ENCODE results near the gene CETN1.

CETN1 gene

DNA sequence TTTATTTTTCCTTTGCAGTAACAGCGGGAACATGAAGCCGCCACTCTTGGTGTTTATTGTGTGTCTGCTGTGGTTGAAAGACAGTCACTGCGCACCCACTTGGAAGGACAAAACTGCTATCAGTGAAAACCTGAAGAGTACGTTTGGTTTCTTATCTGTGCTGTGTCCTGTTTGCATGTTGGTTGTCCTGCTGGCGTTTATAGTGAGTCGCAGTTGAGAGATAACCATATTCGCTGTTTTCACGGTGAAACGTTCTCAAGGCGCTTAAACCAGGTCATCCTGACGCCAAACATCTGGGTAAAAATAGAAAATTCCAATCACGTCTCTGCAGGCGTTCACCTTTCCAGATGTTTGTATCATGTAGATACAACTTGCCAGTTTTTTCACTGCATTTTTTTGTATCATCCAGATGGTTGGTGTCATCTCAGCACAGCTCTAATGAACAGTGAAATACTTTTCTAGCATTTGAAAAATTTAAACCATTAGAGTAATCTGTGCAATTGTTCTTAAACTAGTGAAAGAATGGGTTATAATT lies 37.9 kb downstream of the CETN1 start:
- in situ Hi-C loops (cut with MboI; ENCODE audit: low pct_unique_long_range_greater_than_20kb, low sequenced_read_pairs): no loop called here
- DNase-seq: no peak

DNA sequence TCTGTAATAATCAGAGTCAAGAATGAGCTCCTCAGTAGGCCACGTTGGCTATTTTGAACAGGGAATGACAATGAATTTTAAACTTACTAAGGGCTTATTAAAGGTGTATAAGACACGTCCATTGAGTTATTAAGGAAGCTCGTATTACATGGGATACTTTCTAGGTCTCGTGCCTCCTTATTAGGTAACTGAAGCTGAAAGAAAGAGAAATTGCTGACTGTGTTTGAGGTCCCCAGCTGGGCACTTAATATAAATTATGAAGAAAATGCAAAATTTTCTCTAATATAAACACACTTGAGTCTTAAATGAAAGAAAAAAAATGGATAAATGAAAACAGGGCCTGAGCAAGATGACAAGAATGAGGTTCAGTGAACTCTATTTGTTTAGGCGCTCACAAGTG lies 38.4 kb downstream of the CETN1 start:
- in situ Hi-C loops (cut with MboI; ENCODE audit: low pct_unique_long_range_greater_than_20kb, low sequenced_read_pairs): no loop called here
- DNase-seq: no peak

DNA sequence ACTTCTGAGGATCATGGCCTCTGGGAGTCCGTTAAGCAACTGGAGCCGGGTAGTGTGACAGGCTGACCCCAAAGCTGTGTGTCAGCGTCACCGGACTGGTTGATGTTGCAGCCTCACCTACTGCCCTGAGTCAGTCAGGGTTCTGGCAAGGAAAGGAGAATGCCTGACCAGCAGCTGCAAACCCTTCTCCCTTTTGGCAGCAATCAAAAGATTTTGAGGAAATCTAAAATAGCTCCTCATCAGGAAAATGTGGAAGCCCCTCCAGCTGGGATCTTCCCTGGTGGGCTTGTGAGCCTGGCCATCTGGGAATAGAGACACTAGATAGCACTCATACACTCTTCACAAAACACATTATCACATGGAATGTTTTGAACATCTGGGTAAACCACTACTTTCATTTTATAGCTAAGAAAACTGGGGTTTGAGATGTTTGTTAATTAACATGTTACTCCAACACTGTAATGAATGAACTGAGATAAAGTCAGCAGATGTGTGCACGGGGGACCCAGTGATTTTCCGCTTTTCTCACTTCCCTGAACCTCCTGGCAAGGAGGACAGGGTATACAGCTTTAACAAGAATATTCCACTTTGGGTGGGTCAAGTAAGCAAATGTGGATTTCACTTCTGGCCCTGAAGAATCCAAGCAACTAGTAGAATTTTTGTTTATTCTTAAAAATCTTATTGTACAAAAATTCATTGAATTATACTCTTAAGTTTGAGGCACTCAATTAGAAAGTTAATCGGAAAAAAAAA lies 41.3 kb downstream of the CETN1 start:
- in situ Hi-C loops (cut with MboI; ENCODE audit: low pct_unique_long_range_greater_than_20kb, low sequenced_read_pairs): no loop called here
- no peak for DNase-seq

DNA sequence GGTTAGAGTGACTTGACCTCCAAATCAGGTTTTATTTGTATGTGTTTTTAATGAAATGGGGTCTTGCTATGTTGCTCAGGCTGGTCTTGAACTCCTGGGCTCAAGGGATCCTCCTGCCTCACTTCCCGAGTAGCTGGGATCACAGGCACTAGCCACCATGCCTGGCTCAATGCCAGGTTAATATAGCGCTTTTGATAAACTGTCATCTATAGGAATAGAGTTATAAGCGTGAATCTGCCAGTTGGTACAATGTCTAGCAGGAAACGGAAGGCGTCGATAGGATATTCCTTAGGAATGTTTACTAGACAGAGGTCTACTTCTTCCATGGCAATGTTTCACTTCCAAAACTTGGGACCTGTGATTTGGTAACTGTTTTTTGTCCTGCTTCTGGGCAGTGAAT lies 42.1 kb downstream of the CETN1 start:
- DNase-seq: no peak
- in situ Hi-C loops (cut with MboI; ENCODE audit: low pct_unique_long_range_greater_than_20kb, low sequenced_read_pairs): no loop called here

DNA sequence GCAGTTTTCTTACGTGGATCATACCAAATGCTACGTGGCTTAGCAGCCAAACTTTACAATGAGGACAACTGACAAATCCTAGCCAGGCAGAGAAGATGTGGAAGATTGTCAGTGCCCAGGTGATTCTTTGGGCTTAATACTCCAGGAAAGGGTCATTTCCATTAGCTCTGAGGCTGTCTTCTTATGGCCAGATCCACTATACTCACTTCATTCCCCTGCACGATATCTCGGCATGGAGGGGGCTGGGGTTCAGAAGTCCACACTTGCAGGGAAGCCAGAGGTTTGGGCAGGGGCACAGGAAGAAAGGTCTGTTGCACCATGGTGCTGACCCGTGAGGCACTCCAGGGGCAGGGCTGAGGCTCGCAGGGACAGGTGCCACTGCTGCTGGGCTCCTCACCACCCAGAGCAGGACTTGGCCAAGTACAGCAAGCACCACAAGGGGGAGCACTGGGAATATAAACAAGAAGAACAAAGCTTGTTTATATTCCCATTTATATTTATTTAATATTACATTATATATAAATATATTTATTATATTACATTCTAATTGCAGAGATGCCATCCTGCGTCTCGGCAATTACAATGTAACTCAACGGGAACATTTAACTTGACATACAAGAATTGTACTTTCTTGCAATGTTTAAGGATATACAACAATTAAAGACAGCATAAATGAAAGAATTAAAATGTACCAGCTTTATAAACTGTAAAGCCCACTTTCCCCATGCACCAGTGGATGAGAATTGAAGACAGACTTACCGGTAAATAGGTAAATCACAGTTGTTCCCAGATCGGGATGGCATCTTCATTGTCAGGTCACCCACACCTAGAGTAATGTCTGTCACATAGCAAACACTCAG lies 43.8 kb downstream of the CETN1 start:
- peak; percentile 50 for DNase-seq
- in situ Hi-C loops (cut with MboI; ENCODE audit: low pct_unique_long_range_greater_than_20kb, low sequenced_read_pairs): no loop called here

DNA sequence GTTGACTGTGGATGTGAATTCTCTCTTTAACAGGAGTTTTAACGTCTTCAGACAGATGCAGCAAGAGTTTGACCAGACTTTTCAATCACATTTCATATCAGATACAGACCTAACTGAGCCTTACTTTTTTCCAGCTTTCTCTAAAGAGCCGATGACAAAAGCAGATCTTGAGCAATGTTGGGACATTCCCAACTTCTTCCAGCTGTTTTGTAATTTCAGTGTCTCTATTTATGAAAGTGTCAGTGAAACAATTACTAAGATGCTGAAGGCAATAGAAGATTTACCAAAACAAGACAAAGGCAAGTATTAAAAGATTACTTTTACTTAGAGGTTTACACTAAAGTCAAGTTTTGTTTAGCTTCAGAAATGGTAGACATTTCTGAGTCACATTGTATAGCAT lies 47.1 kb downstream of the CETN1 start:
- no peak for DNase-seq
- in situ Hi-C loops (cut with MboI; ENCODE audit: low pct_unique_long_range_greater_than_20kb, low sequenced_read_pairs): no loop called here

DNA sequence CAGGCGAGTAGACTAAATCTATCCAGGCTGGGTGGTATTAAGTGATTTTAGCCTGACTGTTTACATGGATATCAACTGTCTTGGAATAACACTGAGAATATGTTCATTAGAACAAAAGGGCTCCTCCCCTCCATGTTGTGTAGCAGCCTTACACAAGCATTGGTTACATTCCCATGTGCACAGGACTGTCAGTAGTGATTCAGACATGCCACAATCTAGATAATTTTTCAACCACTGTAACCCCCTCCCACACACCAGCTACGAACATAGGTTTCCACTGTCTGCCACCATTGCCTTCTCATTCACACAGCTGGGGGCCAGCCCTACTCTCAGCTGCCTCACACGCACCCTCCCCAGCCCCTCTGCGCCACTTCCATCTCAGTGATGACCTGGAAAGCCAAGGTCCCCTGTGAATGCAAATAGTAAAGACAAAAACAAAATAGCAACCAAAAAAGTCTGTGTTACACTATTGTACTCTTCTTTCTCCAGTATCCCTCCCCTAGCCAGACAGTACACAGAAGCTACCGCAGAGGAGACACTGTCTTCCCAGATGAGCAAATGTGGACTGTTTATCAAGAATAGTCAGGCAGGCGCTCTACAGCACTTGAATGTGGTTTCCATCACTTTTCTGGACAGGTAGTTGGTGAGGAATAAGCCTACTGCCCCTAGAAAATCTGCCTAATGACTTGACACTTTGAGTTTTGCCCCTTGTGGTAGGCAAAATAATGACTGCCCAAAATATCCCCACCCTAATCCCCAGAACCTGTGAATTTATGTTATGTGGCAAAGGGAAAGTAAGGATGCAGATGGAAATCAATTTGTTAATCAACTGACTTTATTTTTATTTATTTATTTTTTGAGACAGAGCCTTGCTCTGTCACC lies 49.3 kb downstream of the CETN1 start:
- DNase-seq: no peak
- in situ Hi-C loops (cut with MboI; ENCODE audit: low pct_unique_long_range_greater_than_20kb, low sequenced_read_pairs): no loop called here

DNA sequence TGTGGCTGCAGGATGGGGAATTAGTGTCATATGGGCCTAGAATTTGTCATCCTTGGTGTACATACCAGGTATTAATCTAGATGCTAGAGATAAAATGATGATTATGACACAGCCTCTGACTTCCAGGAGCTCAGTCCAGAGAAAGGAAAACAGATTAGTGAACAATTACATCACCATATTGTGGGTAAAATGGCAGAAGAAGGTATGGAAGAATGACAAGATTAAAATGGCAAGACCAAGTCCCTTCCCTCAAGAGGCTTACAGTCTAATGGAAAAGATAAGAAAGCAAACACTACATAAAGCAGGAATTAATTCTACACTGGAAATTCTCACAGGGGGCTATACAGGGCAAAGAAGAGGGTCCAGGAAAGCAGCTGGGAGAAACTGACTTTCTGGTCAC lies 51.4 kb downstream of the CETN1 start:
- in situ Hi-C loops (cut with MboI; ENCODE audit: low pct_unique_long_range_greater_than_20kb, low sequenced_read_pairs): no loop called here
- no peak for DNase-seq
